ENCODE data around the gene SLC6A8. TPM values are rescaled to one million over a fixed set of nuclear protein-coding genes. Genes with fewer than 3 reads are reported as not detected.

SLC6A8 gene
- total and polyA plus RNA-seq, 2 of the 4 experiments (the other 2 are of a cell fraction), result 7.2 to 25.5 TPM

DNA sequence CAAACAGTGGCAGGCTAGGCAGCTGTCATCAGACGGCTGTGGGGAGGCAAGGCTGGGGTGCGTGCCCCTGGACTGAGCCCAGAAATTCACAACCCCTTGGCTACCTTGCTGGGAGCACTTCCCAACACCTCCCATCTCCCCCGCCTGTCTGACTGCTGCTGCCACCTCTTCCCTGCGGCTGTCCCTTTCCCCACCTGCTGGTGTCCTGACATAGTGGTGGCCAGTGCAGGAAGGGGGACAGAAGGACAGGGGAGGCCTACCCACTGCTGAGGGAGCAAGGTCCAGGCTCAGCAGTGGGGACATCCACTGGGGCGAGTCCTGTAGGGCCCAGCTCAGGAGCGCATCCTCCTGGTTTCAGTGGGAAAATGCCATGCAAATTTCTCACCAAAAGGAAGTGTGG, 40.4 kb downstream of the SLC6A8 start:
- no peak overlapping the region for H2BK5ac ChIP-seq (ENCODE audit: low read depth, low read length, poor library complexity, severe bottlenecking)
- no peak for DNase-seq

More for the DNA sequence above, 40.4 kb downstream of the SLC6A8 start:
- ATAC-seq (ENCODE audit: low read depth), result no peak
- Histone ChIP-seq H4K8ac (ENCODE audit: low read depth in 2 of 2, low read length in 2 of 2) (no peak overlapping the region; a peak in 1 of 4 replicates), H3K9me3 (ENCODE audit: control insufficient read depth, insufficient read depth, low read length) (no peaks in the 10 kb centered on the region; the same call in 1 of the 2 replicates), H3K56ac (ENCODE audit: extremely low read depth, insufficient read depth, low read length) (no peak overlapping the region), H2AK9ac (replicated peaks; ENCODE audit: low read depth, low read length, poor library complexity) (no peak overlapping the region), H3K27me3 (ENCODE audit: control insufficient read depth, insufficient read depth, low read length) (no peaks in the 10 kb centered on the region), H3K14ac (replicated peaks; ENCODE audit: low read depth, low read length) (no peak overlapping the region), H4K5ac (ENCODE audit: low read depth, low read length) (no peak overlapping the region), H3K18ac (ENCODE audit: low read depth, low read length) (no peak overlapping the region), H3K4me3 (ENCODE audit: insufficient read depth, low read depth, low read length) (no peak overlapping the region), H2AK5ac (ENCODE audit: low read depth, low read length) (no peak overlapping the region), H2BK20ac (ENCODE audit: low read depth, low read length) (no peak overlapping the region), H4K91ac (ENCODE audit: insufficient read depth, low read depth, low read length) (no peak overlapping the region), H3K9ac (ENCODE audit: low read depth, low read length) (no peak overlapping the region), H2AFZ (replicated peaks; ENCODE audit: low read length, poor library complexity) (no peak overlapping the region), H3K27ac (ENCODE audit: insufficient read depth, low read length) (no peak overlapping the region), H2BK15ac (ENCODE audit: low read depth, low read length) (no peak overlapping the region), H3K36me3 (ENCODE audit: control insufficient read depth, insufficient read depth, low read length) (peaks cover 2% of the 10 kb centered on the region; the same call in 1 of the 2 replicates), H3K79me1 (ENCODE audit: low read depth in 1 of 2, low read length in 2 of 2) (peaks cover 0 to 20% of the 10 kb centered on the region in 2 experiments; a peak in 2 of 4 replicates), H2BK120ac (ENCODE audit: low read depth, low read length) (no peak overlapping the region), H3K4ac (ENCODE audit: low read depth, low read length) (no peak overlapping the region), H4K20me1 (ENCODE audit: insufficient read depth, low read length) (peaks cover 7% of the 10 kb centered on the region), H3K23ac (ENCODE audit: low read depth, low read length) (no peak overlapping the region), H3K4me2 (ENCODE audit: low read depth, low read length) (no peak overlapping the region), H3K4me1 (ENCODE audit: control insufficient read depth, insufficient read depth, low read length) (peaks cover 15% of the 10 kb centered on the region), H3K9me1 (ENCODE audit: insufficient read depth, low read length) (0 out of 2 replicates have a peak, but pooled peaks cover 5% of the 10 kb centered on the region)
- in situ Hi-C loops (cut with MboI; ENCODE audit: low sequenced_read_pairs) (no loop called here), intact Hi-C loops (cut with micrococcal nuclease) (no loop called here), dilution Hi-C loops (cut with HindIII; ENCODE audit: low sequenced_read_pairs, unreplicated experiment) (no loop called here)
- WGBS, 2 experiments (ENCODE audit: extremely low coverage in 2 of 2, insufficient read length in 1 of 2), result no CpG with 5 or more reads among the region's 6 CpGs
- BruUV-seq (replicated peaks), result no TSS peak
- ChIA-PET POLR2A (ENCODE audit: unreplicated experiment) (no interaction called here), CTCF (no interaction called here)
- TF ChIP-seq, protein P1, sequence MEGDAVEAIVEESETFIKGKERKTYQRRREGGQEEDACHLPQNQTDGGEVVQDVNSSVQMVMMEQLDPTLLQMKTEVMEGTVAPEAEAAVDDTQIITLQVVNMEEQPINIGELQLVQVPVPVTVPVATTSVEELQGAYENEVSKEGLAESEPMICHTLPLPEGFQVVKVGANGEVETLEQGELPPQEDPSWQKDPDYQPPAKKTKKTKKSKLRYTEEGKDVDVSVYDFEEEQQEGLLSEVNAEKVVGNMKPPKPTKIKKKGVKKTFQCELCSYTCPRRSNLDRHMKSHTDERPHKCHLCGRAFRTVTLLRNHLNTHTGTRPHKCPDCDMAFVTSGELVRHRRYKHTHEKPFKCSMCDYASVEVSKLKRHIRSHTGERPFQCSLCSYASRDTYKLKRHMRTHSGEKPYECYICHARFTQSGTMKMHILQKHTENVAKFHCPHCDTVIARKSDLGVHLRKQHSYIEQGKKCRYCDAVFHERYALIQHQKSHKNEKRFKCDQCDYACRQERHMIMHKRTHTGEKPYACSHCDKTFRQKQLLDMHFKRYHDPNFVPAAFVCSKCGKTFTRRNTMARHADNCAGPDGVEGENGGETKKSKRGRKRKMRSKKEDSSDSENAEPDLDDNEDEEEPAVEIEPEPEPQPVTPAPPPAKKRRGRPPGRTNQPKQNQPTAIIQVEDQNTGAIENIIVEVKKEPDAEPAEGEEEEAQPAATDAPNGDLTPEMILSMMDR (conservative IDR thresholded peaks at IDR 0.05; ENCODE audit: low read depth, low read length), result no peak
- no peak for TF ChIP-seq NFE2L2 (IDR thresholded peaks at IDR 0.05; ENCODE audit: low read depth, low read length)
- no peak for TF ChIP-seq CEBPB (IDR thresholded peaks at IDR 0.05; ENCODE audit: low read depth, low read length)
- no peak for TF ChIP-seq RCOR1 (IDR thresholded peaks at IDR 0.05; ENCODE audit: insufficient replicate concordance, low read length)
- TF ChIP-seq MXI1 (IDR thresholded peaks at IDR 0.05; ENCODE audit: borderline replicate concordance, low read depth, low read length), result no peak
- no peak for TF ChIP-seq POLR2A (IDR thresholded peaks at IDR 0.05; ENCODE audit: low read depth, low read length)
- TF ChIP-seq BHLHE40 (IDR thresholded peaks at IDR 0.05; ENCODE audit: low read depth, low read length), result no peak
